ENCODE measurements around the gene SOX6. TPM values are rescaled to one million over a fixed set of nuclear protein-coding genes. Genes with fewer than 3 reads are reported as not detected.

SOX6 gene
- total RNA-seq, 1 donor from 2014 or later: 13.4 TPM

- Mint-ChIP-seq H3K27me3 (ENCODE audit: unreplicated experiment) (no peaks in the 10 kb centered on the region), H3K36me3 (ENCODE audit: unreplicated experiment) (peaks cover 5% of the 10 kb centered on the region), H3K27ac (ENCODE audit: unreplicated experiment) (no peak overlapping the region), H3K4me1 (ENCODE audit: unreplicated experiment) (no peaks in the 10 kb centered on the region), H3K9me3 (ENCODE audit: unreplicated experiment) (no peaks in the 10 kb centered on the region), H3K4me3 (ENCODE audit: unreplicated experiment) (no peak overlapping the region)
- TF ChIP-seq, protein P1, sequence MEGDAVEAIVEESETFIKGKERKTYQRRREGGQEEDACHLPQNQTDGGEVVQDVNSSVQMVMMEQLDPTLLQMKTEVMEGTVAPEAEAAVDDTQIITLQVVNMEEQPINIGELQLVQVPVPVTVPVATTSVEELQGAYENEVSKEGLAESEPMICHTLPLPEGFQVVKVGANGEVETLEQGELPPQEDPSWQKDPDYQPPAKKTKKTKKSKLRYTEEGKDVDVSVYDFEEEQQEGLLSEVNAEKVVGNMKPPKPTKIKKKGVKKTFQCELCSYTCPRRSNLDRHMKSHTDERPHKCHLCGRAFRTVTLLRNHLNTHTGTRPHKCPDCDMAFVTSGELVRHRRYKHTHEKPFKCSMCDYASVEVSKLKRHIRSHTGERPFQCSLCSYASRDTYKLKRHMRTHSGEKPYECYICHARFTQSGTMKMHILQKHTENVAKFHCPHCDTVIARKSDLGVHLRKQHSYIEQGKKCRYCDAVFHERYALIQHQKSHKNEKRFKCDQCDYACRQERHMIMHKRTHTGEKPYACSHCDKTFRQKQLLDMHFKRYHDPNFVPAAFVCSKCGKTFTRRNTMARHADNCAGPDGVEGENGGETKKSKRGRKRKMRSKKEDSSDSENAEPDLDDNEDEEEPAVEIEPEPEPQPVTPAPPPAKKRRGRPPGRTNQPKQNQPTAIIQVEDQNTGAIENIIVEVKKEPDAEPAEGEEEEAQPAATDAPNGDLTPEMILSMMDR (IDR thresholded peaks at IDR 0.05): no peak
- no peak for DNase-seq (ENCODE audit: extremely low spot score, unreplicated experiment)
These were observed 379.8 kb downstream of the SOX6 start for GRCh38 chr11:15976433-15977045.

DNA sequence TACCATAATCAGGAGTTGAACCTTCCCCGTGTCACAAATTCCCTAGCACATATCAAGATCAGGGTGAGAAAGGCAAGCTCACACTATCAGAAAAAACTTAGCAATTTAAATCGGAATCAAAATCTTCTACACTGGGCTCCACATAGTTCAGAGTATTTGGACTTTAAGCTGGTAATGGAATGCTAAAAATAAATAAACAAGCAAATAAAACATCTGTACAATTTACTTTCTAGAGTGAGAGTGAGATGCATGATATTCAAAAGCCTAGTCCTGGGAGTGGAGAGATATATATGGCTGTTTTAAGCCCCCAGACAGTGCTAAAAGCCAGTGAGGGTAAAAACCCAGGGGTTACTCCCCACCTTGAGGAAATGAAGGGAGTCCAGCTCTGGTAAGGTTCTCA is 380.6 kb downstream of the SOX6 start:
- no peak for DNase-seq (ENCODE audit: extremely low spot score, unreplicated experiment)
- H3K4me1 Mint-ChIP-seq (ENCODE audit: unreplicated experiment): no peaks in the 10 kb centered on the region
- TF ChIP-seq, protein P1 (IDR thresholded peaks at IDR 0.05): no peak
- H3K27me3 Mint-ChIP-seq (ENCODE audit: unreplicated experiment): no peaks in the 10 kb centered on the region
- H3K27ac Mint-ChIP-seq (ENCODE audit: unreplicated experiment): no peak overlapping the region
- no peaks in the 10 kb centered on the region for H3K9me3 Mint-ChIP-seq (ENCODE audit: unreplicated experiment)
- no peak overlapping the region for H3K4me3 Mint-ChIP-seq (ENCODE audit: unreplicated experiment)
- peaks cover 8% of the 10 kb centered on the region for H3K36me3 Mint-ChIP-seq (ENCODE audit: unreplicated experiment)

GRCh38 chr11:15972838-15973237 is 383.5 kb downstream of the SOX6 start:
- TF ChIP-seq, protein P1 (IDR thresholded peaks at IDR 0.05): no peak
- Mint-ChIP-seq H3K4me3 (ENCODE audit: unreplicated experiment) (no peak overlapping the region), H3K27ac (ENCODE audit: unreplicated experiment) (no peak overlapping the region), H3K4me1 (ENCODE audit: unreplicated experiment) (peaks cover 27% of the 10 kb centered on the region), H3K36me3 (ENCODE audit: unreplicated experiment) (peaks cover 8% of the 10 kb centered on the region), H3K27me3 (ENCODE audit: unreplicated experiment) (no peaks in the 10 kb centered on the region), H3K9me3 (ENCODE audit: unreplicated experiment) (no peaks in the 10 kb centered on the region)
- DNase-seq (ENCODE audit: extremely low spot score, unreplicated experiment): no peak

DNA sequence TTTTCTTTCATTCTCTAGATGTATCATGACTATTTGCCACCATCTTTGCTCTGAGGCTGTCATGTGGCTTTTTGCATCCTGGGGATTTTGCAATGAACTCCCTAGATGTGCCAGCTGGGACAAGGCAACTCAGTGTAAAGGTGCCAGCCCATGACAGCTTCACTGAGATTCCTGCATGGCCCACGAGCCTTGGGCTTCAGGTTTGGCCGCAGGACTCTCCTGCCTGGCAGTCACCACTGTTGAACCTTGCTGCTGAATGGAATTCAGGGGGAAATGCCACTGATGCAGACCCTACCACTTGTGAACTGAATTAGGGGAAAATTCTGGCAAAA is 385.2 kb downstream of the SOX6 start:
- no peak overlapping the region for H3K4me3 Mint-ChIP-seq (ENCODE audit: unreplicated experiment)
- no peak overlapping the region for H3K27ac Mint-ChIP-seq (ENCODE audit: unreplicated experiment)
- no peaks in the 10 kb centered on the region for H3K27me3 Mint-ChIP-seq (ENCODE audit: unreplicated experiment)
- DNase-seq (ENCODE audit: extremely low spot score, unreplicated experiment): no peak
- H3K9me3 Mint-ChIP-seq (ENCODE audit: unreplicated experiment): no peaks in the 10 kb centered on the region
- TF ChIP-seq, protein P1 (IDR thresholded peaks at IDR 0.05): no peak
- H3K4me1 Mint-ChIP-seq (ENCODE audit: unreplicated experiment): peaks cover 38% of the 10 kb centered on the region
- H3K36me3 Mint-ChIP-seq (ENCODE audit: unreplicated experiment): peaks cover 8% of the 10 kb centered on the region

GRCh38 chr11:15970506-15971214 is 385.7 kb downstream of the SOX6 start:
- peaks cover 8% of the 10 kb centered on the region for H3K36me3 Mint-ChIP-seq (ENCODE audit: unreplicated experiment)
- H3K4me1 Mint-ChIP-seq (ENCODE audit: unreplicated experiment): peaks cover 38% of the 10 kb centered on the region
- no peaks in the 10 kb centered on the region for H3K9me3 Mint-ChIP-seq (ENCODE audit: unreplicated experiment)
- TF ChIP-seq, protein P1 (IDR thresholded peaks at IDR 0.05): no peak
- H3K27ac Mint-ChIP-seq (ENCODE audit: unreplicated experiment): peak overlapping the region; percentile 95
- no peaks in the 10 kb centered on the region for H3K27me3 Mint-ChIP-seq (ENCODE audit: unreplicated experiment)
- DNase-seq (ENCODE audit: extremely low spot score, unreplicated experiment): no peak
- no peak overlapping the region for H3K4me3 Mint-ChIP-seq (ENCODE audit: unreplicated experiment)
